MM.1S (cell line): ENCODE data around the gene CS.

Experiments
- EZH2phosphoT487 ChIP-seq: fragments of 300-600 bp; sonication (generic); IDR thresholded peaks from 2 replicates; pipeline ENCODE4 v1.6.1; 2018; ENCODE audit warnings: antibody characterized with exemption, low read length
- TF ChIP-seq, protein P1 (sequence below): fragments of 300-600 bp; sonication (generic); IDR thresholded peaks from 2 replicates; pipeline ENCODE4 v1.5.1; 2016; ENCODE audit warnings: antibody characterized with exemption, low read length, mixed read lengths

DNA sequence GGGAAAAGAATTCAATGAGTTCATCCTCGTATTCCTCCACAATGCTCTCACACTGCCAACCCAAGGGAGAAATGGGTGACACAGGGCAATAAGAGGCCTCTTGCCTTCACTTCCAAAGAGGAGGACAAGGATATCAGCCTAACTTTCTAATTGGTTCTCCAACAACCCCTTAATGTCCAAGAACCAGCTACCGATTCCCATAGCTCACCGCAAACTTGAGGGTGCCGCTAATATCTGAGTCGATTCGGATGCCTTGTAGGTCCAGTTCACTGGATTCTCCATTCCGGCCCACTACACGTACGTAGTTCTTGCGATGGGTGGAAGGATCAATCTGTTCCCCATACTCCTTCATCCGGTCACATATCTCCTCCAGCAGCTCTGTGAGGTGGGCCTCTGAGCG lies 10.9 kb upstream of the CS start:
- TF ChIP-seq, protein P1, sequence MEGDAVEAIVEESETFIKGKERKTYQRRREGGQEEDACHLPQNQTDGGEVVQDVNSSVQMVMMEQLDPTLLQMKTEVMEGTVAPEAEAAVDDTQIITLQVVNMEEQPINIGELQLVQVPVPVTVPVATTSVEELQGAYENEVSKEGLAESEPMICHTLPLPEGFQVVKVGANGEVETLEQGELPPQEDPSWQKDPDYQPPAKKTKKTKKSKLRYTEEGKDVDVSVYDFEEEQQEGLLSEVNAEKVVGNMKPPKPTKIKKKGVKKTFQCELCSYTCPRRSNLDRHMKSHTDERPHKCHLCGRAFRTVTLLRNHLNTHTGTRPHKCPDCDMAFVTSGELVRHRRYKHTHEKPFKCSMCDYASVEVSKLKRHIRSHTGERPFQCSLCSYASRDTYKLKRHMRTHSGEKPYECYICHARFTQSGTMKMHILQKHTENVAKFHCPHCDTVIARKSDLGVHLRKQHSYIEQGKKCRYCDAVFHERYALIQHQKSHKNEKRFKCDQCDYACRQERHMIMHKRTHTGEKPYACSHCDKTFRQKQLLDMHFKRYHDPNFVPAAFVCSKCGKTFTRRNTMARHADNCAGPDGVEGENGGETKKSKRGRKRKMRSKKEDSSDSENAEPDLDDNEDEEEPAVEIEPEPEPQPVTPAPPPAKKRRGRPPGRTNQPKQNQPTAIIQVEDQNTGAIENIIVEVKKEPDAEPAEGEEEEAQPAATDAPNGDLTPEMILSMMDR, result no peak
- TF ChIP-seq EZH2phosphoT487, result no peak
